HEK293 (cell line): ENCODE results near the gene CRABP2.

ENCODE experiments used
- CTCF ChIP-seq: fragments of 450-650 bp; formaldehyde crosslinking; IDR thresholded peaks from 2 replicates; pipeline ENCODE4 v1.5.1; 2016; ENCODE audit warnings: missing biosample characterization, missing genetic modification characterization
- PRDM4 ChIP-seq: fragments of 450-650 bp; formaldehyde crosslinking; IDR thresholded peaks from 2 replicates; pipeline ENCODE4 v1.5.1; 2017; ENCODE audit warnings: missing biosample characterization, missing genetic modification characterization
- ZBTB20 ChIP-seq: fragments of 450-650 bp; formaldehyde crosslinking; IDR thresholded peaks from 2 replicates; pipeline ENCODE4 v1.5.1; 2016; ENCODE audit warnings: missing biosample characterization, missing genetic modification characterization
- ZBTB44 ChIP-seq: fragments of 450-650 bp; IDR thresholded peaks from 2 replicates; pipeline ENCODE4 v1.5.1; 2018; ENCODE audit warnings: missing biosample characterization, mild to moderate bottlenecking, missing genetic modification characterization
- ZBTB7A ChIP-seq: fragments of 450-650 bp; formaldehyde crosslinking; IDR thresholded peaks from 2 replicates; pipeline ENCODE4 v1.5.1; 2016; ENCODE audit warnings: low read depth, missing biosample characterization, missing genetic modification characterization
- ZNF391 ChIP-seq: fragments of 450-650 bp; formaldehyde crosslinking; IDR thresholded peaks from 2 replicates; pipeline ENCODE4 v1.5.1; 2016; ENCODE audit warnings: low read depth, missing biosample characterization, missing genetic modification characterization, borderline replicate concordance
- ZNF416 ChIP-seq: fragments of 450-650 bp; formaldehyde crosslinking; IDR thresholded peaks from 2 replicates; pipeline ENCODE4 v1.5.1; 2016; ENCODE audit warnings: missing biosample characterization, missing genetic modification characterization
- ZNF426 ChIP-seq: fragments of 450-650 bp; formaldehyde crosslinking; IDR thresholded peaks from 2 replicates; pipeline ENCODE4 v1.5.1; 2017; ENCODE audit warnings: missing biosample characterization, missing genetic modification characterization, mild to moderate bottlenecking, inconsistent platforms, moderate library complexity
- ZNF518A ChIP-seq: fragments of 450-650 bp; formaldehyde crosslinking; conservative IDR thresholded peaks from 2 replicates; pipeline ENCODE4 v1.5.1; 2016; ENCODE audit warnings: low read depth, missing biosample characterization, missing genetic modification characterization
- ZNF707 ChIP-seq: fragments of 450-650 bp; formaldehyde crosslinking; IDR thresholded peaks from 2 replicates; pipeline ENCODE4 v1.5.1; 2016; ENCODE audit warnings: missing biosample characterization, missing genetic modification characterization
- ZNF776 ChIP-seq: fragments of 450-650 bp; formaldehyde crosslinking; IDR thresholded peaks from 2 replicates; pipeline ENCODE4 v1.5.0; 2017; ENCODE audit warnings: missing biosample characterization, missing genetic modification characterization, borderline replicate concordance

GRCh38 chr1:156666862-156667609, 38.3 kb downstream of the CRABP2 start:
- TF ChIP-seq ZBTB20 (no peak), CTCF (tag by site-specific recombination) (no peak), ZNF518A (tag by site-specific recombination) (no peak), ZBTB7A (tag by site-specific recombination) (no peak), ZNF416 (no peak), ZNF776 (no peak), ZNF707 (tag by site-specific recombination) (no peak), ZNF391 (tag by site-specific recombination) (no peak), ZNF426 (no peak), PRDM4 (tag by site-specific recombination) (no peak), ZBTB44 (tag by site-specific recombination) (no peak)
